Smooth muscle cell (in vitro differentiated cells): Measurements from ENCODE around the gene LARP7. TPM values are rescaled to one million over a fixed set of nuclear protein-coding genes. Genes with fewer than 3 reads are reported as not detected.

Experiments
- DNase-seq: peaks from one replicate; lab custom pipeline; 2025; ENCODE audit not compliant: unreplicated experiment; lab: John Stamatoyannopoulos, UW
- H2AFZ ChIP-seq: fragments of 200-600 bp; sonication (generic); 2 replicates; pipeline ENCODE4 v1.6.0; 2016; ENCODE audit warnings: antibody characterized with exemption, low read depth, mild to moderate bottlenecking
- H3F3A ChIP-seq: fragments of 200-600 bp; sonication (generic); 2 replicates; pipeline ENCODE4 v1.6.0; 2017; ENCODE audit warnings: antibody characterized with exemption, low read depth
- H3K27ac ChIP-seq: fragments of 200-600 bp; sonication (generic); 2 replicates; pipeline ENCODE4 v1.5.1; 2016; ENCODE audit warnings: low read depth, mild to moderate bottlenecking
- H3K27me3 ChIP-seq: fragments of 200-600 bp; sonication (generic); 2 replicates; pipeline ENCODE4 v1.6.1; 2016; ENCODE audit warnings: low read depth, mild to moderate bottlenecking
- H3K36me3 ChIP-seq: fragments of 200-600 bp; sonication (generic); 2 replicates; pipeline ENCODE4 v1.5.1; 2016; ENCODE audit warnings: low read depth
- H3K4me1 ChIP-seq: fragments of 200-600 bp; sonication (generic); 2 replicates; pipeline ENCODE4 v1.5.1; 2016; ENCODE audit warnings: low read depth
- H3K4me2 ChIP-seq: fragments of 200-600 bp; sonication (generic); 2 replicates; pipeline ENCODE4 v1.6.0; 2016; ENCODE audit warnings: mild to moderate bottlenecking
- H3K4me3 ChIP-seq: fragments of 200-600 bp; sonication (generic); 2 replicates; pipeline ENCODE4 v1.5.1; 2016; ENCODE audit warnings: mild to moderate bottlenecking
- H3K79me2 ChIP-seq: fragments of 200-600 bp; sonication (generic); 2 replicates; pipeline ENCODE4 v1.6.0; 2016; ENCODE audit warnings: low read depth, mild to moderate bottlenecking
- H3K9ac ChIP-seq: fragments of 200-600 bp; sonication (generic); 2 replicates; pipeline ENCODE4 v1.6.0; 2016; ENCODE audit warnings: low read depth
- H3K9me3 ChIP-seq: fragments of 200-600 bp; sonication (generic); replicated peaks from 2 replicates; pipeline ENCODE4 v1.5.1; 2016; ENCODE audit warnings: low read depth
- H4K20me1 ChIP-seq: fragments of 200-600 bp; sonication (generic); 2 replicates; pipeline ENCODE4 v1.6.0; 2016; ENCODE audit warnings: low read depth
- CTCF ChIP-seq: fragments of 200-600 bp; sonication (generic); IDR thresholded peaks from 2 replicates; pipeline ENCODE4 v1.5.1; 2017; ENCODE audit warnings: borderline replicate concordance, mild to moderate bottlenecking, antibody characterized with exemption; ENCODE audit not compliant: insufficient read depth, poor library complexity, severe bottlenecking
- whole genome bisulfite sequencing: methylation state at CpG from one replicate; pipeline ENCODE4 v1.1.7; 2016; ENCODE audit warnings: low lambda C conversion rate; 5-methylcytosine and 5-hydroxymethylcytosine counted together
- polyA plus RNA-seq: library from polyadenylated mRNA; unstranded; fragments of >200 nt; fragmentation: Nextera tagmentation; extraction: Ambion mirVana; gene quantifications from 2 replicates; pipeline ENCODE4 v1.2.1, GENCODE V29; 2016
- total RNA-seq: library from RNA; depleted of rRNA; stranded (reverse); fragments of >200 nt; gene quantifications from 2 replicates; pipeline ENCODE4 v1.2.3, GENCODE V29; 2014

The LARP7 gene
- total and polyA plus RNA-seq, 2 experiments from 2014 or later, result 25.2 to 29.4 TPM

DNA sequence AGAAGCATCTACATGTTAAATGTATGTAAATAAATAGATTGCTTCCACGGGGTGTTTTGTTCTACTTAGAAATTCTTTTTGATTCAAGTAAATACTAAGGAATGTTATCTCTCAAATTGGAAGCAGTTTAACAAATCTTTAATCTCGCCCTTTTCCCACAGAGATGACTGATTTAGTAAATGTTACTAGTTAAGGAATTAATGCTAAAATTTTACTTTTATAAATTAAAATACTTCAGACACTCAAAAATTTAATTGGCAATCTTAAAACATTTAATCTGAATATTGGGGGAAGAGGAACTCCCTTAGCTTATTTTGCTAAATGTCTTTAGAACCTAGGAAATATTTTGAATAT, 12.1 kb downstream of the LARP7 start:
- no peaks in the 10 kb centered on the region for H3K27me3 ChIP-seq
- H4K20me1 ChIP-seq, result no peaks in the 10 kb centered on the region
- H3K9me3 ChIP-seq, result no peaks in the 10 kb centered on the region
- no peak overlapping the region for H3K9ac ChIP-seq
- no peaks in the 10 kb centered on the region for H3F3A ChIP-seq
- no peak for TF ChIP-seq CTCF
- no peak overlapping the region for H2AFZ ChIP-seq
- no peaks in the 10 kb centered on the region for H3K79me2 ChIP-seq
- peaks cover 51% of the 10 kb centered on the region for H3K4me1 ChIP-seq
- no peak overlapping the region for H3K4me3 ChIP-seq
- H3K27ac ChIP-seq, result no peak overlapping the region
- DNase-seq, result no peak
- no peak overlapping the region for H3K4me2 ChIP-seq
- 36% methylated on average over 2 of the region's 2 CpGs for WGBS
- H3K36me3 ChIP-seq, result peaks cover 29% of the 10 kb centered on the region

DNA sequence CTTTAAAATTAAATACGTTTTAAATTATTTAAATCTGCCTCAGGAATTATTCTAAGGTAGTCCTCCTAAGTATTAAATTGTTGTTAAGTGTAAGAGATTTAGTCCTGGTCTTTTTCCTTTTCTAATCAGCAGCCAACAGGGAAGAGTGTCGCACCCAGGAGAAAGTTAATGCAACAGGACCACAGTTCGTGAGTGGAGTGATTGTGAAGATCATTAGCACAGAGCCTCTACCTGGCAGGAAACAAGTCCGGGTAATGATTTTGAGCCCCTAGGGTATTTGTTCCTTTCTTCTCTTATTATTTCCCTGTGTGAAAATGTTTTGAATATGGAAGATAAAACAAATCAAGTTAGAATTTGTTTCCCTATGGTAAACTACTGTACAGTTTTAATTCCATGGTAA, 13.4 kb downstream of the LARP7 start:
- Histone ChIP-seq H3F3A (no peaks in the 10 kb centered on the region), H3K9ac (no peak overlapping the region), H3K79me2 (no peaks in the 10 kb centered on the region), H3K4me2 (no peak overlapping the region), H3K4me1 (peaks cover 64% of the 10 kb centered on the region), H3K27ac (no peak overlapping the region), H2AFZ (no peak overlapping the region), H3K36me3 (peaks cover 37% of the 10 kb centered on the region), H4K20me1 (no peaks in the 10 kb centered on the region), H3K27me3 (no peaks in the 10 kb centered on the region), H3K9me3 (no peaks in the 10 kb centered on the region), H3K4me3 (no peak overlapping the region)
- DNase-seq, result no peak
- WGBS, result 46% methylated on average over 4 of the region's 4 CpGs
- TF ChIP-seq CTCF, result no peak

DNA sequence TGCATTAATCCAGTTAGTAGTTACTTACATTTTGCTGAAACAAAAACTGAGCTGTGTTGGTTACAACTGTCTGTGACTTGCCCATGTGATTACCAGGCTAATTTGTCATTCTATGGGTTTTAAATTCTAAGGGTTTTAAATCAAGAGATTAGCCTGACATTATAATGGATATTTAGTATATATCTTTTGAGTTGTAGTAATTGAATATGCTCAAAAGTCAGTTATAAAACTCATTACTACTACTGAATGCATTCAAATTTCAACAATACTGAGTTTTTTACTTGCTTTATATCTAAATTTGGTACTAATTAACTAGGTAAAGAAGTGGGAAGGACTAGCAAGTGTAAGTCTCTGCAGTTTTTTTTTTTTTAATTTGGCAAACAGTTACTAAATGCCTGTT, 14.7 kb downstream of the LARP7 start:
- no peak for DNase-seq
- no peaks in the 10 kb centered on the region for H3K27me3 ChIP-seq
- H4K20me1 ChIP-seq, result no peaks in the 10 kb centered on the region
- H3F3A ChIP-seq, result no peaks in the 10 kb centered on the region
- no peaks in the 10 kb centered on the region for H3K9me3 ChIP-seq
- TF ChIP-seq CTCF, result no peak
- peaks cover 68% of the 10 kb centered on the region for H3K4me1 ChIP-seq
- no peak overlapping the region for H3K27ac ChIP-seq
- peaks cover 37% of the 10 kb centered on the region for H3K36me3 ChIP-seq
- H3K4me3 ChIP-seq, result no peak overlapping the region
- no peak overlapping the region for H3K9ac ChIP-seq
- no peaks in the 10 kb centered on the region for H3K79me2 ChIP-seq
- no peak overlapping the region for H2AFZ ChIP-seq
- H3K4me2 ChIP-seq, result no peak overlapping the region

GRCh38 chr4:112652216-112652615, 15.3 kb downstream of the LARP7 start:
- Histone ChIP-seq H3K9me3 (no peaks in the 10 kb centered on the region), H3K4me3 (no peak overlapping the region), H3K27ac (no peak overlapping the region), H3K9ac (no peak overlapping the region), H3K79me2 (no peaks in the 10 kb centered on the region), H3K4me1 (peaks cover 68% of the 10 kb centered on the region), H2AFZ (no peak overlapping the region), H3K4me2 (no peak overlapping the region), H3K27me3 (no peaks in the 10 kb centered on the region), H3F3A (no peaks in the 10 kb centered on the region), H3K36me3 (peaks cover 38% of the 10 kb centered on the region), H4K20me1 (no peaks in the 10 kb centered on the region)
- no peak for DNase-seq
- WGBS, result 27% methylated on average over 1 of the region's 1 CpG
- TF ChIP-seq CTCF, result no peak
